H1 (cell line): ENCODE measurements around the gene FCER2.

ENCODE experiments used
- EP300 ChIP-seq, 2 experiments: IDR thresholded peaks; 1 replicate in 1 of 2; 2 replicates in 1 of 2; pipeline ENCODE4 v1.6.1; 2011 to 2012; ENCODE audit warnings: low read depth in 2 of 2, low read length in 2 of 2, mild to moderate bottlenecking in 2 of 2, borderline replicate concordance in 1 of 2, inconsistent platforms in 1 of 2, moderate library complexity in 1 of 2
- EZH2 ChIP-seq: fragments of 200-600 bp; sonication (generic); IDR thresholded peaks from 2 replicates; pipeline ENCODE4 v1.7.1; 2012; ENCODE audit warnings: low read depth, mild to moderate bottlenecking, moderate library complexity, low read length, inconsistent platforms; ENCODE audit not compliant: severe bottlenecking
- POLR2AphosphoS5 ChIP-seq: IDR thresholded peaks from 2 replicates; pipeline ENCODE4 v1.6.1; 2011; ENCODE audit warnings: low read depth, low read length
- SIX5 ChIP-seq: IDR thresholded peaks from 2 replicates; pipeline ENCODE4 v1.6.1; 2011; ENCODE audit warnings: mild to moderate bottlenecking, low read depth, low read length
- SRF ChIP-seq: IDR thresholded peaks from 2 replicates; pipeline ENCODE4 v1.6.1; 2011; ENCODE audit warnings: mild to moderate bottlenecking, low read depth, low read length, moderate library complexity
- SUZ12 ChIP-seq: fragments of 200-600 bp; sonication (generic); IDR thresholded peaks from 2 replicates; pipeline ENCODE4 v1.6.1; 2012; ENCODE audit warnings: mild to moderate bottlenecking, inconsistent platforms, low read length, moderate library complexity, mixed read lengths
- TAF1 ChIP-seq: IDR thresholded peaks from 2 replicates; pipeline ENCODE4 v1.6.1; 2011; ENCODE audit warnings: mild to moderate bottlenecking, low read depth, low read length
- YY1 ChIP-seq: IDR thresholded peaks from 2 replicates; pipeline ENCODE4 v1.6.1; 2011; ENCODE audit warnings: low read depth, mild to moderate bottlenecking, low read length
- TF ChIP-seq, protein P1 (sequence below), 3 experiments: IDR thresholded peaks; 1 replicate in 2 of 3; 2 replicates in 1 of 3; pipeline versions ENCODE4 v1.5.1 to v1.6.1; 2011; ENCODE audit warnings: low read length in 3 of 3, mild to moderate bottlenecking in 3 of 3, inconsistent platforms in 2 of 3, low read depth in 1 of 3, moderate library complexity in 1 of 3; ENCODE audit not compliant: insufficient read depth in 1 of 3; ENCODE audit errors: control extremely low read depth in 1 of 3

DNA sequence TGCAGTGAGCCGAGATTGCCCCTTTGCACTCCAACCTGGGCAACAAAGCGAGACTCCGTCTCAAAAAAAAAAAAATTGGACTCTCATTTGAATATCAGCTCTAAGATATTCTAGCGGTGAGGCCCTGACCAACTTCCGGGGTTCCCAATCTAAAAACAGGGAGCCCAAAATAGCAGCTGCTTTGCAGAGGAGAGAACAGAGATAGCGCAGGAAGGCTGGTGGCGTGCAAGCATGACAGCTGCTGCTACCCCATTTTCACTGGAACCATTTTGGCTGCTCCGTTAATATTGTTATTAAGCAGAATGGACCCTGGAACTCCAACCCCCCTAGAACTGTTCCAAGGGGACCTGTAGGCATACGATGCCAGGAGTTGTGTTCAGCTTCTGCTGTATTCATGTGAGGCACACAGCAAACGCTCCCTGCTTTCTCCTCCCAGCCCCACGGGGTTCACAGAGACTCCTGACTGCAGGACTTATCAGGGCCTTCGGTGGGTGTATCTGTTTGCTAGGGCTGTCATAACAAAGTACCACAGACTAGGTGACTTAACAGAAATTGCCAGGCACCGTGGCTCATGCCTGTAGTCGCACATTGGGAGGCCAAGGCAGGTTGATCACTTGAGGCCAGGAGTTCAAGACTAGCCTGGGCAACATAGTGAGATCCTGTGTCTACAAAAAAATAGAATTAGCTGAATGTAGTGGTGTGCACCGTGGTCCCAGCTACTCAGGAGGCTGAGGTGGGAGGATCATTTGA, 53.5 kb downstream of the FCER2 start:
- TF ChIP-seq EZH2 (no peak), YY1 (no peak), TAF1 (no peak), EP300 (IDR thresholded peaks at IDR 0.05; ENCODE audit: borderline replicate concordance in 1 of 2, low read depth in 2 of 2, low read length in 2 of 2) (no peak), SRF (no peak), POLR2AphosphoS5 (no peak), SIX5 (no peak), SUZ12 (no peak)
- TF ChIP-seq, protein P1, sequence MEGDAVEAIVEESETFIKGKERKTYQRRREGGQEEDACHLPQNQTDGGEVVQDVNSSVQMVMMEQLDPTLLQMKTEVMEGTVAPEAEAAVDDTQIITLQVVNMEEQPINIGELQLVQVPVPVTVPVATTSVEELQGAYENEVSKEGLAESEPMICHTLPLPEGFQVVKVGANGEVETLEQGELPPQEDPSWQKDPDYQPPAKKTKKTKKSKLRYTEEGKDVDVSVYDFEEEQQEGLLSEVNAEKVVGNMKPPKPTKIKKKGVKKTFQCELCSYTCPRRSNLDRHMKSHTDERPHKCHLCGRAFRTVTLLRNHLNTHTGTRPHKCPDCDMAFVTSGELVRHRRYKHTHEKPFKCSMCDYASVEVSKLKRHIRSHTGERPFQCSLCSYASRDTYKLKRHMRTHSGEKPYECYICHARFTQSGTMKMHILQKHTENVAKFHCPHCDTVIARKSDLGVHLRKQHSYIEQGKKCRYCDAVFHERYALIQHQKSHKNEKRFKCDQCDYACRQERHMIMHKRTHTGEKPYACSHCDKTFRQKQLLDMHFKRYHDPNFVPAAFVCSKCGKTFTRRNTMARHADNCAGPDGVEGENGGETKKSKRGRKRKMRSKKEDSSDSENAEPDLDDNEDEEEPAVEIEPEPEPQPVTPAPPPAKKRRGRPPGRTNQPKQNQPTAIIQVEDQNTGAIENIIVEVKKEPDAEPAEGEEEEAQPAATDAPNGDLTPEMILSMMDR (IDR thresholded peaks at IDR 0.05; ENCODE audit: control extremely low read depth in 1 of 3, insufficient read depth in 1 of 3, low read depth in 1 of 3, low read length in 3 of 3), result no peak
